H9 (cell line): ENCODE results near the gene PLA2G15. TPM values are rescaled to one million over a fixed set of nuclear protein-coding genes. Genes with fewer than 3 reads are reported as not detected.

Experiments
- DNase-seq: peaks from one replicate; pipeline ENCODE4 v3.0.0-alpha.2; 2017
- H2AFZ ChIP-seq: one replicate; pipeline ENCODE4 v1.6.1; 2013; ENCODE audit warnings: mild to moderate bottlenecking, low read length, control low read depth, moderate library complexity
- H2AK5ac ChIP-seq: 2 replicates; pipeline ENCODE4 v1.6.1; 2013; ENCODE audit warnings: low read length, control low read depth, mixed read lengths; ENCODE audit not compliant: insufficient read length
- H2BK120ac ChIP-seq: one replicate; pipeline ENCODE4 v1.6.1; 2013; ENCODE audit warnings: low read depth, mild to moderate bottlenecking, low read length, control low read depth, inconsistent platforms; ENCODE audit not compliant: poor library complexity, severe bottlenecking
- H2BK12ac ChIP-seq: 2 replicates; pipeline ENCODE4 v1.6.1; 2013; ENCODE audit warnings: low read length, control low read depth, mixed read lengths, low read depth; ENCODE audit not compliant: insufficient read length
- H2BK15ac ChIP-seq: 2 replicates; pipeline ENCODE4 v1.6.1; 2013; ENCODE audit warnings: low read depth, low read length, control low read depth
- H2BK20ac ChIP-seq: one replicate; pipeline ENCODE4 v1.6.1; 2013; ENCODE audit warnings: low read depth, mild to moderate bottlenecking, low read length, control low read depth, inconsistent platforms; ENCODE audit not compliant: poor library complexity, severe bottlenecking
- H2BK5ac ChIP-seq: 2 replicates; pipeline ENCODE4 v1.6.1; 2013; ENCODE audit warnings: low read length, control low read depth, mixed read lengths; ENCODE audit not compliant: insufficient read length
- H3K14ac ChIP-seq: 2 replicates; pipeline ENCODE4 v1.6.1; 2013; ENCODE audit warnings: low read length, control low read depth; ENCODE audit not compliant: insufficient read depth
- H3K18ac ChIP-seq: 2 replicates; pipeline ENCODE4 v1.6.1; 2013; ENCODE audit warnings: low read depth, mild to moderate bottlenecking, mixed read lengths, low read length, control low read depth; ENCODE audit not compliant: insufficient read length
- H3K23ac ChIP-seq: 2 replicates; pipeline ENCODE4 v1.6.1; 2013; ENCODE audit warnings: low read length, control low read depth, mixed read lengths, low read depth; ENCODE audit not compliant: insufficient read length
- H3K23me2 ChIP-seq: 2 replicates; pipeline ENCODE4 v1.6.1; 2013; ENCODE audit warnings: low read depth, mild to moderate bottlenecking, mixed read lengths, low read length, control low read depth; ENCODE audit not compliant: insufficient read length, poor library complexity, severe bottlenecking
- H3K27ac ChIP-seq: 2 replicates; pipeline ENCODE4 v1.5.1; 2013; ENCODE audit warnings: low read length, control low read depth, mixed read lengths, low read depth; ENCODE audit not compliant: insufficient read length
- H3K27me3 ChIP-seq: 2 replicates; pipeline ENCODE4 v1.6.1; 2013; ENCODE audit warnings: low read length, control low read depth, inconsistent platforms; ENCODE audit not compliant: insufficient read depth
- H3K4ac ChIP-seq: 2 replicates; pipeline ENCODE4 v1.6.1; 2013; ENCODE audit warnings: low read depth, mild to moderate bottlenecking, control low read depth, inconsistent platforms, low read length, moderate library complexity
- H3K4me1 ChIP-seq: 2 replicates; pipeline ENCODE4 v1.6.1; 2013; ENCODE audit warnings: low read length, control low read depth, inconsistent platforms; ENCODE audit not compliant: insufficient read depth
- H3K4me2 ChIP-seq: 2 replicates; pipeline ENCODE4 v1.6.1; 2013; ENCODE audit warnings: low read length, control low read depth, mixed read lengths; ENCODE audit not compliant: insufficient read length, insufficient read depth
- H3K56ac ChIP-seq: 2 replicates; pipeline ENCODE4 v1.6.1; 2013; ENCODE audit warnings: low read depth, mild to moderate bottlenecking, mixed read lengths, low read length, control low read depth; ENCODE audit not compliant: insufficient read length
- H3K79me1 ChIP-seq: 2 replicates; pipeline ENCODE4 v1.6.1; 2013; ENCODE audit warnings: low read depth, mild to moderate bottlenecking, moderate library complexity, low read length, control low read depth, inconsistent platforms; ENCODE audit not compliant: insufficient read depth, poor library complexity, severe bottlenecking
- H3K79me2 ChIP-seq: 2 replicates; pipeline ENCODE4 v1.6.1; 2013; ENCODE audit warnings: low read length, control low read depth, inconsistent platforms; ENCODE audit not compliant: insufficient read depth
- H3K9ac ChIP-seq: 2 replicates; pipeline ENCODE4 v1.6.1; 2013; ENCODE audit warnings: low read length, control low read depth, mixed read lengths; ENCODE audit not compliant: insufficient read length; ENCODE audit errors: extremely low read depth
- H3K9me3 ChIP-seq: one replicate; pipeline ENCODE4 v1.6.1; 2013; ENCODE audit warnings: low read depth, low read length, inconsistent platforms; ENCODE audit not compliant: control insufficient read depth
- H3T11ph ChIP-seq: one replicate; pipeline ENCODE4 v1.6.1; 2013; ENCODE audit warnings: mild to moderate bottlenecking, low read length, control low read depth, inconsistent platforms
- H4K20me1 ChIP-seq: one replicate; pipeline ENCODE4 v1.6.1; 2013; ENCODE audit not compliant: control insufficient read depth, insufficient read length, insufficient read depth
- H4K5ac ChIP-seq: 2 replicates; pipeline ENCODE4 v1.6.1; 2013; ENCODE audit warnings: low read depth, mild to moderate bottlenecking, mixed read lengths, low read length, control low read depth; ENCODE audit not compliant: insufficient read length
- H4K8ac ChIP-seq: replicated peaks from 2 replicates; pipeline ENCODE4 v1.6.1; 2013; ENCODE audit warnings: low read length, control low read depth, mixed read lengths, low read depth; ENCODE audit not compliant: insufficient read length
- H4K91ac ChIP-seq: 2 replicates; pipeline ENCODE4 v1.6.1; 2013; ENCODE audit warnings: low read depth, mild to moderate bottlenecking, moderate library complexity, mixed read lengths, low read length, control low read depth; ENCODE audit not compliant: insufficient read length
- H3K27ac Mint-ChIP-seq, 3 experiments: 2 replicates in 2 of 3; 3 replicates in 1 of 3; pipeline ENCODE4 v1.8.0; 2020 to 2021; ENCODE audit warnings: mixed read lengths in 3 of 3, mild to moderate bottlenecking in 1 of 3, moderate library complexity in 1 of 3
- H3K27me3 Mint-ChIP-seq: 2 replicates; pipeline ENCODE4 v1.8.0; 2021; ENCODE audit warnings: low read depth, mild to moderate bottlenecking, moderate library complexity, mixed read lengths
- H3K36me3 Mint-ChIP-seq, 3 experiments: 2 replicates in 2 of 3; 3 replicates in 1 of 3; pipeline ENCODE4 v1.8.0; 2020 to 2021; ENCODE audit warnings: low read depth in 3 of 3, mixed read lengths in 3 of 3; ENCODE audit not compliant: insufficient read depth in 1 of 3
- H3K4me1 Mint-ChIP-seq, 2 experiments: 2 replicates each; pipeline ENCODE4 v1.8.0; 2020; ENCODE audit warnings: mixed read lengths in 2 of 2
- H3K4me3 Mint-ChIP-seq, 2 experiments: 2 replicates in 1 of 2; 3 replicates in 1 of 2; pipeline ENCODE4 v1.8.0; 2020 to 2021; ENCODE audit warnings: mild to moderate bottlenecking in 2 of 2, mixed read lengths in 2 of 2, moderate library complexity in 1 of 2
- H3K9me3 Mint-ChIP-seq, 2 experiments: 2 replicates in 1 of 2; 3 replicates in 1 of 2; pipeline ENCODE4 v1.8.0; 2020; ENCODE audit warnings: mild to moderate bottlenecking in 2 of 2, mixed read lengths in 2 of 2, moderate library complexity in 1 of 2
- CTCF ChIP-seq: fragments of 200-600 bp; sonication (generic); conservative IDR thresholded peaks from 3 replicates; pipeline ENCODE4 v1.8.0; 2021; ENCODE audit warnings: antibody characterized with exemption, mild to moderate bottlenecking
- WGBS: extraction: QIAGEN DNeasy Blood & Tissue Kit; methylation state at CpG from one replicate; pipeline ENCODE4 v1.1.7; 2013; ENCODE audit warnings: missing lambda C conversion rate, low lambda C conversion rate, mixed read lengths; ENCODE audit not compliant: insufficient read length; ENCODE audit errors: extremely low coverage; 5-methylcytosine and 5-hydroxymethylcytosine counted together
- total RNA-seq: library from RNA; stranded (reverse); gene quantifications from 2 replicates; pipeline ENCODE4 v1.2.1, GENCODE V29; 2021

Gene PLA2G15
- total RNA-seq, 1 experiment from 2014 or later: 11.0 TPM

GRCh38 chr16:68297908-68298307 lies 52.7 kb downstream of the PLA2G15 start:
- no peak overlapping the region for H3K27ac Mint-ChIP-seq
- H3K9me3 Mint-ChIP-seq: no peaks in the 10 kb centered on the region
- no peak overlapping the region for H3K4me3 Mint-ChIP-seq
- H3K9me3 ChIP-seq: no peaks in the 10 kb centered on the region
- H3K23ac ChIP-seq: no peak overlapping the region
- H3K14ac ChIP-seq: no peak overlapping the region
- no peak overlapping the region for H3K4ac ChIP-seq
- H3K56ac ChIP-seq: no peak overlapping the region
- H3K23me2 ChIP-seq: no peaks in the 10 kb centered on the region
- 0 out of 4 replicates have a peak, but pooled peaks cover 0 to 2% of the 10 kb centered on the region in 2 experiments for H3K4me1 Mint-ChIP-seq
- no peak overlapping the region for H2BK12ac ChIP-seq
- no peak overlapping the region for H4K5ac ChIP-seq
- H2BK5ac ChIP-seq: no peak overlapping the region
- H3K18ac ChIP-seq: no peak overlapping the region
- H3K79me2 ChIP-seq: no peaks in the 10 kb centered on the region
- H4K8ac ChIP-seq: no peak overlapping the region
- no peaks in the 10 kb centered on the region for H3K4me1 ChIP-seq
- no peaks in the 10 kb centered on the region; the same call in 1 of the 2 replicates for H3K27me3 Mint-ChIP-seq
- H3K27ac ChIP-seq: no peak overlapping the region
- H2BK20ac ChIP-seq: no peak overlapping the region
- no CpG with 5 or more reads among the region's 3 CpGs for WGBS
- no peak overlapping the region for H3K4me2 ChIP-seq
- no peaks in the 10 kb centered on the region for H3K79me1 ChIP-seq
- no peak overlapping the region for H2AFZ ChIP-seq
- H4K20me1 ChIP-seq: no peaks in the 10 kb centered on the region
- no peaks in the 10 kb centered on the region for H3K27me3 ChIP-seq
- no peak overlapping the region for H2BK120ac ChIP-seq
- H2BK15ac ChIP-seq: no peak overlapping the region
- H3K9ac ChIP-seq: no peak overlapping the region
- peaks cover 21 to 86% (median 50%) of the 10 kb centered on the region in 3 experiments; a peak in 6 of 7 replicates for H3K36me3 Mint-ChIP-seq
- DNase-seq: no peak
- H3T11ph ChIP-seq: no peak overlapping the region
- no peak for TF ChIP-seq CTCF
- H4K91ac ChIP-seq: no peak overlapping the region
- no peak overlapping the region for H2AK5ac ChIP-seq
